ENCODE data around the gene AMIGO2. TPM values are rescaled to one million over a fixed set of nuclear protein-coding genes. Genes with fewer than 3 reads are reported as not detected.

AMIGO2 gene
- total RNA-seq, 1 donor from 2014 or later: 8.5 TPM

DNA sequence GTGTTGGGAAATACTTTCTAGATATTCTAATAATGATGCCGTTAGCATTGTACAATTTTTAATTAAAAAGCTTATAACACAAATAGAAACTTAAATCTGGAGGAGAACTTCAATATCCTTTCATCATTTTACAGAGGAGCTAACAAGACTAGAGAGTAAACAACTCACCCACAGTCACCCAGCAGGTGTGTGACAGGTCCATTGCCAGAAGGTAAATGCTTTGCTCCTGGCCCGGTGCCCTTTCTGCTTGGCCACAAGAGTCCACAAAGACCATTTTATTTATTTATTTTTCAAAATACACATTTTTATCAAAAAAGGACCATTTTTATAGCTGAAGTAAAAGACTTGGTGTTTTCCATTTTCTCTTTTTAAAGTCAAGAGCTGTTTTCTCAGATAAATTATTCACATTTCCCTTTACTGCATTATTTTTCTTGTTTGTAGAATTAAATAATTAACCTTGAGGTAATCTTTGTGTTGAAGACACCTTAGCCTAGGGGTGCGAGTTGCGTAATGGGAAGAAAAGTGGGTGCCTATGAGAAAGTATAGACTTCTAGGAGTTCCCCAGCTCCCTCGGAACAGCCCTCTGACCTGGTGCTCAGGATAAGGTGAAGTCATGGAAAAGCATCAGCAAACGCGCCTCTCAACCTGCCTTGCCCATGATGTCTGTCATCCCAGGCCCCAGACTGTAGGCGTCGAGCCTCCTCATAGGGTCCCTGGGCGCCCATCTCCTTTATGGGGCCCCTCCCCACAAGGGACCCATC, 26.3 kb upstream of the AMIGO2 start:
- no peaks in the 10 kb centered on the region for H3K36me3 Mint-ChIP-seq
- no peaks in the 10 kb centered on the region for H3K9me3 Mint-ChIP-seq
- TF ChIP-seq CTCF (IDR thresholded peaks at IDR 0.05; ENCODE audit: unreplicated experiment): no peak
- no peaks in the 10 kb centered on the region for H3K27me3 Mint-ChIP-seq (ENCODE audit: low read depth)
- H3K4me1 Mint-ChIP-seq: no peaks in the 10 kb centered on the region
- no peak overlapping the region for H3K27ac Mint-ChIP-seq
- DNase-seq (ENCODE audit: low spot score in 2 of 2, unreplicated experiment in 2 of 2): no peak
- no peak overlapping the region for H3K4me3 Mint-ChIP-seq

- H3K27me3 Mint-ChIP-seq (ENCODE audit: low read depth): no peaks in the 10 kb centered on the region
- H3K27ac Mint-ChIP-seq: no peak overlapping the region
Measured at GRCh38 chr12:47102845-47103651, 23.3 kb upstream of the AMIGO2 start.

DNA sequence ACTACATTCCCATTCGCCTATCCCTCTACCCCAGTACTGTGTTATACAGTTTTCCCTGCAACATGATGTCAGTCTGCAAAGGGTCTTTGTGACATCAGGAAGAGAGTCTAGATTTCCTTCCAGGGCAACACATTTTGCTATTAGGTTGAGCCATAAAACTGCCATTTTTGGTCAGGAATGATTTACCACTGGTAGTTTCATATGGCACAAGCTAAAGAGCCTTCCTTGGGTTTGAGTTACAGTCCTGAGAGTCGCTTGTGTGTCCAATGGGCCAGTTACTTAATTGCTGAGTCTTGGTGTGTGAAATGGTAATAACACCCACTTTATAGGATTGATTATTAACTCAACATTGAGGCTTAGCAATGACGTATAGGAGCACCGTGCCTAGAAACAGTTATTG, 22.6 kb upstream of the AMIGO2 start:
- Mint-ChIP-seq H3K27ac (no peak overlapping the region), H3K36me3 (no peaks in the 10 kb centered on the region)

More at GRCh38 chr12:47102845-47103651, 23.3 kb upstream of the AMIGO2 start:
- no peak for TF ChIP-seq CTCF (IDR thresholded peaks at IDR 0.05; ENCODE audit: unreplicated experiment)
- Mint-ChIP-seq H3K4me1 (no peaks in the 10 kb centered on the region), H3K36me3 (no peaks in the 10 kb centered on the region), H3K4me3 (no peak overlapping the region), H3K9me3 (no peaks in the 10 kb centered on the region)
- no peak for DNase-seq (ENCODE audit: low spot score in 2 of 2, unreplicated experiment in 2 of 2)

DNA sequence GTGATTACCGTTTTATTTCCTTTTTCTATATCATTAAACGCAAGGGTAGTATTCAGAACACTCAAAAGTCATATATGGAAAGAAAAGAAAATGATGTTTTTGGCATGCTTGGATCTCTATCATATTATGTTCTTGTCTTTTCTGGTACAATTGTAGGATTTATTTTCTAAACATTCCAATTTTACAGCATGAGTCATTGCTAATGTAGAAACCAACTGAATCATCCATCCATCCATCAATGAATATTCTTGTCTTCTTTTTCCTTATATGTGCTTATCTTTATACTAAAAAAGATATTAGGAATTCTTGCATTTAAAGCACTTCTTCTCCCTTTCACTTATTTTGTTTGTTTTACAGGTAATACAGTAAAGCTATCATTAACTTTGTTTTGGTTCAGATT, 20.4 kb upstream of the AMIGO2 start:
- no peak for DNase-seq (ENCODE audit: low spot score in 2 of 2, unreplicated experiment in 2 of 2)
- Mint-ChIP-seq H3K27ac (no peak overlapping the region), H3K4me3 (no peak overlapping the region), H3K4me1 (no peaks in the 10 kb centered on the region), H3K27me3 (ENCODE audit: low read depth) (no peaks in the 10 kb centered on the region), H3K9me3 (no peaks in the 10 kb centered on the region), H3K36me3 (no peaks in the 10 kb centered on the region)
- TF ChIP-seq CTCF (IDR thresholded peaks at IDR 0.05; ENCODE audit: unreplicated experiment): no peak

More for the DNA sequence above, 22.6 kb upstream of the AMIGO2 start:
- Mint-ChIP-seq H3K4me1 (no peaks in the 10 kb centered on the region), H3K9me3 (no peaks in the 10 kb centered on the region), H3K4me3 (no peak overlapping the region), H3K27me3 (ENCODE audit: low read depth) (no peaks in the 10 kb centered on the region)
- TF ChIP-seq CTCF (IDR thresholded peaks at IDR 0.05; ENCODE audit: unreplicated experiment): no peak
- DNase-seq (ENCODE audit: low spot score in 2 of 2, unreplicated experiment in 2 of 2): no peak

- no peak for DNase-seq (ENCODE audit: low spot score in 2 of 2, unreplicated experiment in 2 of 2)
- TF ChIP-seq CTCF (IDR thresholded peaks at IDR 0.05; ENCODE audit: unreplicated experiment): no peak
- Mint-ChIP-seq H3K27ac (no peak overlapping the region), H3K36me3 (no peaks in the 10 kb centered on the region), H3K4me1 (no peaks in the 10 kb centered on the region), H3K27me3 (ENCODE audit: low read depth) (no peaks in the 10 kb centered on the region), H3K4me3 (no peak overlapping the region), H3K9me3 (no peaks in the 10 kb centered on the region)
Measured at GRCh38 chr12:47099610-47100009, 19.9 kb upstream of the AMIGO2 start.

All from mesothelial cell of epicardium (in vitro differentiated cells).